NOMO-1 treated with dmso at 0.1 percent for 144 hours (cell line): ENCODE measurements around the gene RASGEF1C.

Source experiments
- DNase-seq: peaks from one replicate; lab custom pipeline; 2025; ENCODE audit not compliant: unreplicated experiment; lab: John Stamatoyannopoulos, UW

The RASGEF1C gene

DNA sequence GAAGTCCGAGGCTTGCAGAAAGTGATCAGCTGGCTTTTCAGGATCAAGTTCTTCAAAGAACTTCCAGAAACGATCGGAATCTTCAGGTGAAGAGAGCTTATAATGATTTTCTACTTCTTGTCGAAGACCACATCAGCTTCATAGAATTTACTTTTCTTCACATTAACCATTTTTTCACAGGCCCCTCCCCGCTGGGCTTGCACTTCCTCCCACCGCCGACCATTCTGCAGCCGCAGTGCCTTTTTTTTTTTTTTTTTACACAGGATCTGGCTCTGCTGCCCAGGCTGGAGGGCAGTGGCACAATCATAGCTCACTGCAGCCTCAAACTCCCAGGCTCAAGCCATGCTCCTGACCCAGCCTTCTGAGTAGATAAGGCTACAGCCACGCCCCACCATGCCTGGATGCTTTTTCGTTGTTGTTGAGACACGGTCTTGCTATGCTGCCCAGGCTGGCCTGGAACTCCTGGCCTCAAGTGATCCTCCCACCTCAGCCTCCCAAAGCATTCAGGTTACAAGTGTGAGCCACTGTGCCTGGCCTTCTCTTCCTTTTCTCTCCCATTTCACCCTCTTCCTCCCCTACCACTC lies 122.1 kb downstream of the RASGEF1C start:
- DNase-seq: no peak

DNA sequence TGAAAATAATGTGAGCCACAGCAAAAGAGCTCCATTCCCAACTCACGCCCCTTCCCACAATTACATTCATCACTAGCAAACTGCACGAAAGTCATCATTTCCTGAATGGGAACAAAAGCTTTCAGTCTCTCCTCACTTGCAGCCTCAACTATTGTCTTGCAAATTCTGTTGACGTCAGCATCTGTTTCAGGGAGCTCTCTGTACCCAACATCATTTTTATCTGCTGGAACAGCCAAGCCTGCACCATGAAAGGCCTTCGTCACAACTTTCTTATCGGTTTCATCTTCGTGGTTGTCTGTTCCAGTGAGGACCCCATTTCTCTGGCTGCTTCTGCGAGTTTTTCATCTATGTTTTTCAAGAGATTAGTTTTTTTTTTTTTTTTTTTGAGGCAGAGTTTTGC lies 123.2 kb downstream of the RASGEF1C start:
- DNase-seq: no peak

DNA sequence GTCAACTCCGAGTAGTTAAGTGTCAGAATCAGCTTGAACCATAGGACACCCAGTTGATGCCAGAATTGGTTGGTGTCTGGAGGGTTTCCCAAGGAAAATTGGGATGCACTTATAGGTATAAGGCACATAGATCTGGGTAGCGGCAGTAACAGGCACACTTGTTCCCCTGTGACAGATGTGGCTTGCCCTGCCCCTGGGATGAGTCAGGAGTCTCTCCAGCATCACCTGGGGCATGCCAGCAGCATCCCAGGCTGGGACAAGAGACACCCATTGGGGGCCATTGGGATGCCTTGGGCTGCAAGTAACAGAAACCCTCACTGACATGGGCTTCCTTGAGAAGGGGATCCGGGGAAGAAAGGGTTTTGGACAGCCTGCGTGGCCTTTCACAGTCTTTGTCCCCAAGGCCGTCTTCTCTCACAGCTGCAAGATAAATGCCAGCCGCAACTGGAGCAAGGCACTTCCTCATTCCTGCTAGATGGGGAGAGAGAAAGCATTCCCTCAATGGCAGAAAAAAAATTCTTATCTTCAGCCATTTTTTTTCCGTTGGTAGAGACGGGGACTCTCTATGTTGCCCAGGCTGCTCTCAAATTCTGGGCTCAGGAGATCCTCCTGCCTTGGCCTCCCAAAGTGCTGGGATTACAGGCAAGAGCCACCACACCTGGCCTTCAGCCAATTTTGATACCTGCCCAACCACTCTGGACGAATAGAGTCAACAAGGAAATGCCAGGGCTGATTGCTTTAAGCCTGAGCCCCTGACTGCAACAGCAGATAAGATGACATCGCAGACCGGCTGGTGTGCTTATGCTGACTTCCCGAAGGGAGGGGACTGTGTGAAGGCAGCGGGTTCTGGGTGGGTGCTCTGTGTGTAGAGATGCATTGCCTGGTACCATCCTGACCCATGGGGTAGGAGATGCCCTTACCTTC lies 124.1 kb downstream of the RASGEF1C start:
- peak; percentile 16 for DNase-seq

DNA sequence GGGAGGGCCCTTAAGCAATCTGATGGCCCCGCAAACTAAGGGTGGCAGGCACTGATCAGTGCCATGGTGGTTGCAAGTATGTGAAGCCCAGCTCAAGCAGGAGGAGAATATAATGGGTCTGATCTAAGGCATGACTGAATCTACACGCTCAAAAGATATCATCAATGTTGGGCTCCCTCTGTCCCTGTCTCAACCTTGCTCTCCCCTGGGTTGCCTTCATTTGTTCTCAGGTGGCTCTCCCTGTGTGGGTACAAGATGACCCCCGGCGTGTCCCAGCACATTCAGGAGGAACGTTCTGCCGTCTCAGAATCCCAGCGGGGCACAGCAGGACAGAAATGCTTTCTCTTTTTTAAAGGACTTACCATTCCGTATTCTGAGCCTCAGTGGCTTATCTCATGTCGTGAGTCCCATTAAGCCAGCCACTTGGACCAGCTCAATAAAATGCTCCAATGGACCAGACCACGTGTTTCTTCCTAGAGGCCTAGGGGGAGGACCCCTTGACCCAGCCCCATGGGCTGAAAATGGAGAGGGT lies 125.4 kb downstream of the RASGEF1C start:
- no peak for DNase-seq

DNA sequence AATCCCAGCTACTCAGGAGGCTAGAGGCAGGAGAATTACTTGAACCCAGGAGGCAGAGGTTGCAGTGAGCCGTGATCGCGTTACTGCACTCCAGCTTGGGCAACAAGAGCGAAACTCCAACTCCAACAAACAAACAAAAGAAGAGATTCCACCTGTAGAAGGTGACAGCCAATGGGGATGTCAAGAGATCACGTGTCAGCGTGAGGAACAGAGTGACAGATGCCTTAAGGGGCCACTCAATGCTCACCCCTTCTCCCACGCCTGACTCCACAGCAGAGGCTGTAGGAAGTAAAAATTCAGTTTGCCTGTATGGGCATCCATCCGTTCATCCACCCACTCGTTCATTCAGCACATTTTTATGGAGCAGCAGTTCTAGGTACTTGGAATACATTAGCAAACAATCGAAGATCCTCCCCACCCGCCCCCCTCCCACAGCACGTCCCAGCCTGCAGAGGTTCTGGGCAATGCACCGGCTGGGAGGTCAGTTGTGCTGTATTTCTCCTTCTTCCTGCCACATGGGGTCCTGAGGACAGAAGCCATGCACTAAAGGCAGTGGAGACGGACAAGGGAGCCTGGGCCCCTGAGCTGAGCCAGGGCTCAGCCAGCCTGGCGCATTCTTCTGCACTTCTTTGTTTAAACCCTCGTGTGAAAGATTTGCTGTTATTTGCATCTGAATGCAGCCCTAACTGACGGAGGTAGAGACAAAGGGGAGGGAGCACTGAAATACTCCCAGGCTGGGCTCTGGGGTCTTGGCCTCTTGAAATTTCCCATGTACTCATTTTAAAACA lies 126.2 kb downstream of the RASGEF1C start:
- DNase-seq: no peak

DNA sequence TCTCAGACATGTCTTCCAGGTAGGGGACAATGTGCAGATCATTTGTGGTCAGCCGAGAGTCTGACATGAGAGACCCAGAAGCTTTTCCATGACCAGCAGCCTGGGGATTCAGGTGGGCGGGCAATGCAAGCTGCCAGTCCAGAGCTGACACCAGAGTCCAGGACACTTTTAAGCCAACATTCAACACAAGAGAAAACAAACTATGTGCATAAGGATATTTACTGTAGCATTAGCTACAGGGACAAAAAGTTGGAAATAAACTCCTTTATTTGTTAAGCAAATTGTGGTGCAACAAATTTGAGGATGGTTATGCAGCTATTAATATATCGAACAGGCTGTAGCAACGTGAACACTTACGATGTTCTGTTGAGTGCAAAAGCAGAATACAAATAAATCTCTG lies 127.5 kb downstream of the RASGEF1C start:
- DNase-seq: no peak

DNA sequence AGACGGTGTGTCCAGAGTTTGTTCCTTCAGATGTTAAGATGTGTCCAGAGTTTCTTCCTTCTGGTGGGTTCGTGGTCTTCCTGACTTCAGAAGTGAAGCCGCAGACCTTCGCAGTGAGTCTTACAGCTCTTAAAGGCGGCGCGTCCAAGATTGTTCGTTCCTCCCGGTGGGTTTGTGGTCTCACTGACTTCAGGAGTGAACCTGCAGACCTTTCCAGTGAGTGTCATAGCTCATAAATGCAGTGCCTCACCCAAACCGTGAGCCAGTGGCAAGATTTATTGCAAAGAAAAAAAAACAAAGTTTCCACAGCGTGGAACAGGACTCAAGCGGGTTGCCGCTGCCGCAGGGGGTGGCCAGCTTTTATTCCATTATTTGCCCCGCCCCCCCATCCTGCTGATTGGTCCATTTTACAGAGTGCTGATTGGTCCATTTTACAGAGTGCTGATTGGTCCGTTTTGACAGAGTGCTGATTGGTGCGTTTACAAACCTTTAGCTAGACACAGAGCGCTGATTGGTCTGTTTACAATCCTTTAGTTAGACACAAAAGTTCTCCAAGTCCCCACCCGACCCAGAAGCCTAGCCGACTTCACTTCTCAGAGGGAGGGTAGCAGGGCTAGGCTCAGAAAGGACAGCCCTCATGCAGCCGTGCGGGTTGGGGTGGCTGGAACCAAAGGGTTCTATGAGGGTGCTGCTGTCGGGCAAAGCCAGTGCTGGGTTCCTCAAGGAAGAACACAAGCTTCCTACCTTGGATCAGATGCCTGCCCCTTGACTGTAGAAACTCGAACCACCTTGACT lies 128.3 kb downstream of the RASGEF1C start:
- no peak for DNase-seq

DNA sequence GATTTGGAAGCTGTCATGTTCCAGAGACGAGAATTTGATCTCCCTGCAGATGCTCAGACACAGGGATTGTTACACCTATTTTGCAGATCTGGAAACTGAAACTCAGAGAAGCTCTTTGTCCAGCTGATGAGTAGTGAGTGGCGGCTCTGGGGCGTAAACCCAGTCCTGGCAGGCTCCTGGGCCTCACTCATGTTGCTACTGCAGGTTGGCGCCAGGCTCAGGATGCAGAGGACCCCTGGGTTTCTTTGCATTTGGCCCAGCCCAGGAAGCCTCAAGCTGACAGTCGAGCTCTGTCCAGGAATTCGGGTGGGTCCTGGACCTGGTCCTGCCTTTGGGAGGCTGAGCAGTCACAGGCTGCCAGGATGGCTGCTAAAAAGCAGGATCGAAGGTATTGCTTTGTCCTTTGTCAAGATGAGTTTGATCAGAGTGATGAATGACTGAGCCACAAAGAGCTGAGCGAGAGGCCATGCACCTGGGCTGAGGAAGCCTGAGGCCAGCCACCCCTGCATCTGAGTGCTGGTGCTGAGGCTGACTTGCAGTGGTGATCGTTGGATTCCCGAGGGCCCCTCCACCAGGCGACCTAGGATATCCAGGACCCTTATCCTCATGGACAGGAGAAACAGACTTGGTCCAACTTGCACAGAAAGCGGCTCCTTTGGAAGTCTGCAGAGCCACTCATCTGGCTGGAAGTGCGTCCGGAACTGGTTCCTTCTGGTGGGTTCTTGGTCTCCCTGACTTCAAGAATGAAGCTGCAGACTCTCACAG lies 129.1 kb downstream of the RASGEF1C start:
- no peak for DNase-seq

DNA sequence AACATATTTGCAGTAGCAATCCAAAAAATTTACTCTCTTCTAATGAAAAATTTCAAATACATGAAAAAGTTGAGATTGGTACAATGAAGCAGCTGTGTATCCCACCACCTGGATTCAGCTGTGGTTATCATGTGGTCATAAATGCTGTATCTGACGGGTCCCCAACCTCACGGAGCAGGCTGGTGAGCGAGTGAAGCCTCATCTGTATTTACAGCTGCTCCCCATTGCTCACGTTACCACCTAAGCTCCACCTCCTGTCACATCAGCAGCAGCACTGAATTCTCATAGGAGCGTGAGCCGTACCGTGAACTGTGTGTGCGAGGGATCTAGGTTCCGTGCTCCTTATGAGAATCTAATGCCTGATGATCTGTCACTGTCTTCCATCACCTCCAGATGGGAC lies 130.7 kb downstream of the RASGEF1C start:
- DNase-seq: no peak

DNA sequence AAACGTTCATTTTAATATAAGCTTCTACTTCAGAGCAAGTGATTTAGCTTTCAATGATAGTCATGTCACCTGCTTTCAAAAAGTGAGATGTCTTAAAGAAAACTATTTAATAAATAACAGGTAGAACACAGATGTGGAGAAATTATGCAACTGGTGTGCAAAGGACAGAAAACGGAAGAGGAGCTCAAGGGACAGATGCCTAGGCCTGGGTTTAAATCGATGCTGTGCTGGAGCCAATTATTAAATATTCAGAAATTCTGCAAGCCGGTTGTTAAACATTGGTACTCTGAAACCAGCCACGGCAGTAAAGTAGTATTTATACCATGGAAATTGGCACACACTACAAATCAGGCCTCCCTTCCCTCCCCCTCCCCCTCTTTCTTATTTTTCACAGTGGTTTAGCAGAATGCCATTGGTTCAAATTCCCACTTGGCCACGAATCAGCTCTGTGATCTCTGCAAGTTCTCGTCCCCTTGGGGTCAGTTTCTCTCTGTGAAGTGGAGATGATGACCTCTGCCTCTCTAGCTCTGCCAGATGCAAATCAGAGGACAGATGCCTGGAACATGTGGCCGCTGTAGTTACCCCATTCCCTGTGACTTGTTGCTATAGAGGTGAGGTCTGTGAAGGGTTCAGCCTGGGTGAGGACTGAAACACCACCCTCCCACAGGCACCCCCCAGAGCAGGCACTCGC lies 131.3 kb downstream of the RASGEF1C start:
- DNase-seq: no peak

DNA sequence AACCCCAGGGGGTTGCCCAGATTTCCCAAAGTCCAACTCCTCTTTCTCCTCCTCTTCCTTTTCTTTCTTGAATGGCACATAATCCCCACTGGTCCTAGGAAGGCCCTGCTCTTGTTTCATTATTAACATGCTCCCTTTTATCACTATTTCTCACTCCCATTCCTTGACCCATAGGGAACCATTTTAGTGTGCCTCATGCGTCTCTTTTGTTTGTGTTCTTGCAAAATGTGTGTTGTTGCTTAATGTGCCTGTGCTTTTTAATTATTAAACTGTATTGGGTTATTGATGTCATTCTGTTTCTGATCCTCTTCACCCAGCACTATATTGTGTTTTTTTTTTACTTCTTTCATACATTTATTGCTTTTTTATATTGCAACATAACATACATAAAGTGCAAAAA lies 133.3 kb downstream of the RASGEF1C start:
- DNase-seq: no peak

DNA sequence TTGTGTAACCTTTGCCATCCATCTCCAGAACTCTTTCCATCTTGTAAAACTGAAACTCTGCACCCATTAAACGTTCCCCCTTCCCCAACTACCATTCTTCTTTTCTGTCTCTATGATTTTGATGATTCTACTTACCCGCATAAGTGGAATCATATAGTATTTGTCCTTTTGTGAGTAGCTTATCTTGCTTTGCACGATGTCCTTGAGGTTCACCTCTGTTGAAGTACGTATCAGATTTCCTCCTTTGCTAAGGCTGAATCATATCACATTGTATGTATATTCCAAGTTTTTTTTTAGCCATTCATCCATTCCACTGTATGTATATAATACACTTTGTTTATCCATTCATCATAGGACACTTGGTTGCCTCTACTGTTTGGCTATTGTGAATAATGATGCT lies 134.5 kb downstream of the RASGEF1C start:
- no peak for DNase-seq

DNA sequence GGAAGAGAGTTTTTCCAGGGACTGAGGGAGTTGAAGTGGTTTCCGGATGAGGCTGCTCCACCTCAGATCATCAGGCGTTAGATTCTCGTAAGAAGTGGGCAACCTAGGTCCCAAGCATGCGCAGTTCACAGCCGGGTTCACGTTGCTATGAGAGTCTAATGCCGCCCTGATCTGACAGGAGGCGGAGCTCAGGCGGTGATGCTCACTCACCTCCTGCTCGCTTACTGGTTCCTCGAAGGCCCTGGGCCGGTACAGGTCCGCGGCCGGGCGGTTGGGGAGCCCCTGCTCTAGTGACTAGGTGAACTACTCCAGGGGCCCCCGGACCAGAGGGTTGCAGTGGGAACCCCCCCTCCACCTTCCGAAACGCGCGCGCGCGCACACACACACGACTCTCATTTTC lies 136.5 kb downstream of the RASGEF1C start:
- no peak for DNase-seq

DNA sequence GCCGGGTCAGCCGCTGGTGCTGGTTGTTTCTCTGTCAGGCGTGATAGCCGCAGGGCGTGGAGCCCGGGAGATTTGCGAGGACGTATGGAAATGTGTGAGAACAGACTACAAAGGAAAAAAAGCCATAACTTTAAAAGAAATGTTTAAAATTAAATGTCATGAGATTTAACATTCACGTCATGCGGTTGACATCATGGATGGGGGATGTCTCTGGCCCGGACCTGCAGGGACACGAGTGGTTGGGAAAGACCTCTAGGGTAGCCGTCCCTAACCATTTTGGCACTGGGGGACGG lies 136.8 kb downstream of the RASGEF1C start:
- no peak for DNase-seq

DNA sequence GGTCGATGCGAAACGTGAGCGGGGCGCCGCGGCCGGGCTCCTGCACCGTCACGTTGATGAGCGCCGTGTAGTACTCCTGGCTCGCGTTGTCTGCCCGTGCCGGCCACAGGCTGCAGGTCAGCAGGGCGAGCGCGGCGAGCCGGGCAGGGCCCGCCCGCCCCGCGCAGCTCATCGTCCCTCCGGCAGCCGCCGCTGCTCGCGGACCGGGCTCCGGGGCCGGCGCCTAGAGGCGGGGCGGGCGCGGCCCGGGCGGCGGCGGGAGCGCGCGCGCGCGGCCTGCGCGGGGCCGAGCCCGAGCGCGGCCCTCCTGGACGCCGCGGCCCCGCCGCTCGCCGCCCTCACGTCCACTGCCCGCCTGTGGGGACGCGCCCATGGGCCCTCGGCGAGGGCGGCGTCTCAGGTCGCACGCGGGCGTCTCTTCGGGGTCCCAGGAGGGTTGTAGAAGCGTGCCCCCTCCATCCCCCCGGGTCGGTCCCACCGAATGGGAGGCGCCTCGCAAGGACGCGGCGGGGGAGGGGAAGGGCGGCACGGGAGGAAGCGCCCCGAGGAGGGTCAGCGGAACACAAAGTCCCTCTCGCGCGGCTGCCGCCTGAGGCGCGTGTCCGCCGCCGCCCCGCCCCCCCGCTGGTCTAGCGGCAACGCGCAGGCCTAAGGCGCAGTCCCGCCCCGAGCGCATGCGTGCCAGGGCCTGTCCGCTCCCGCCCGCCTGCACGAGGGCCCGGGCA lies 137.3 kb downstream of the RASGEF1C start, which contains the start of gene RNF130:
Gene RNF130 (minus strand): TSS at position 229 of the 725 bp plus-strand sequence. CDS start 57 bp downstream, at position 172.
- peak; percentile 87 for DNase-seq

DNA sequence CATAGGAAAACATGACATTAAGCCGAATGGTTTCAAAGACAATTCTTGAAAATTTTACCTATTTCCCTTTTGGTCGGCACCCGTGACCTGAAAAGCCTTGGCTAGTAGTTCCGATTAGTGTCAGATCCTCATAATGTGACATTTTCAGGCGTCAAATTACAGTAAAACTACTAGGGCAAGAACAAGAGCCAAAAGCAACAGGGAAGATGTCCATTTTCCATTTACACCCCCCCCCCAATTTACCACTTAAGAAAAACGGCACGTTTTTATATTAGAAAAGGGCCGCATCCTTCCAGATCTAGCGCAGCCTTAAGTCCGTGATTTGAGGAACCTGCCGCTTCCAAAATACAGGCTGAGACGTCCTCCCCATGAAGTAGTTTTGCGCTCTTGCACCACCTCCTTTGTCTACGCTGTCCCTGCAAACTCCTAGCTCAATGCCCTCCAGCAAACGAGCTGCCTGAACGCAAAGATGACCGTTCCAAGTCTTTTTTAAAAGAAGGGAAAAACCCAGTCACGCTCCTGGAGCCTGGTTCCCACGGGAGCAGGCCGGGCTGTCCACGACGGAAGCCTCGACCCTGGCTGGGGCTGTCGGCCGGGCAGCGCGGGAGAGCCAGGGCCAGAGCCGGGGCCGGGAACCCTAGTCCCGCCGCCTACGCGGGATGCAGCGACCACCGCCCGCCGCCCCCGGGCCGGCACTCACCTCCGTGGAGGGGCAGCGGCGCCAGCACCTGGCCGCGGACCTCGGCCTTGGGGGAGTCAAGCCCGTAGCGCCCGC lies 138.1 kb downstream of the RASGEF1C start:
- DNase-seq: peak; percentile 61

DNA sequence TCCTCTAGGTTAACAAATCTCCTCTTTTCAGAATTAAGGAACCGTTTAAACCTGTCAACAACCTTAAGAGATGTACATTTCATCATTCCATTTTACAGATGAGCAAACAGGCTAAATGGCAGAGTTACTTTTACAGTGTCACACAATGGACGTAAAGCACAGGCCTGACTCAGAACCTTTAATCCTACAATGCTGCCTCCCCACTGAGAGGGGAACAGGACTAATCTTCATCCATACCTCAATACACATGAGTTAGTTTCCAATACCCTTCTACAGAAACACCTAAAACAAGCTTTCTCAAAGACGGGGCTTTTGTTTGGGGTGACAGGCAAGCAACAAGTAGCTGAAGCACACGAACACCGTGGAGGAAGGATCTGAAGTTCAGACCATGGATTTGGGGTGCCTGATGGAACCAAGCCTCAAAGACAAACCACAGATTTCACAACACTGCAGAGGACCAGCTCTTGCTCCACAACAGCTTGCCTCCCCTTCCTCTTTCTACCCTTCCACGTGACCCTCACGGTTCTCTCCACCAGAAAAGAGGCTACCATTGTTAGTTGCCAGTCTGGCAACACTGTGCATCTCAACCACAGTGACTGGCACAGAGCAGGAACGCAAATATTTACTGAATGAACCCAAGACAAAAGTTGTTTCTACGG lies 139.3 kb downstream of the RASGEF1C start:
- DNase-seq: peak; percentile 89
